Stimulated activated CD4-positive, alpha-beta T cell treated with anti-CD3 and anti-CD28 coated beads, Interleukin-1b, Interleukin-23, amount 100 ng/mL, for 24 hours (primary cell): ENCODE data around the gene SPOCK3.
"Not testable (repeated sequence)": the region's sequence is repeated elsewhere in the genome, so short reads cannot be mapped to it uniquely, and the experiment has no call there.

Experiments
- DNase-seq, 4 experiments: peaks; one replicate each; pipeline ENCODE4 v3.0.0-alpha.2; 2020; ENCODE audit warnings: low read depth in 4 of 4, low spot score in 1 of 4

SPOCK3 gene

DNA sequence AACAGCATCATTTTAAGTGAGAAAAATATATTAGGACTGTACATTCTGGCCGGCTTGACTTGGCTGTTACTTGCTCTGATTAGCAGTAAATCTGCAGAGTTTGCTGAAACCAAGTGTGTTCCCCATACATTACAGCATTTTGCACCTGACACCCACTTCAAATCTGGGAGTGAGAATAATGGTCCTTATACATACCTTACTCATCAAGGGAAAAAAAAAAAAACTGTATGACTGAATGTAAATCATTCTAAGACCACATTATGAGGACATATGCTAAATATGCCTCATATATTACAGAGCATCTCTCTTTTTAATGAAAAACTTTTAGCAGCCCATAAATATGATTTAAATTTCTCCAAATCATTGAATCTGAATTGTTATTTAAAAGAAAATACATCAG, 406.7 kb downstream of the SPOCK3 start:
- no peak for DNase-seq

- no peak for DNase-seq
Measured at GRCh38 chr4:166827167-166827566, 407.1 kb downstream of the SPOCK3 start.

DNA sequence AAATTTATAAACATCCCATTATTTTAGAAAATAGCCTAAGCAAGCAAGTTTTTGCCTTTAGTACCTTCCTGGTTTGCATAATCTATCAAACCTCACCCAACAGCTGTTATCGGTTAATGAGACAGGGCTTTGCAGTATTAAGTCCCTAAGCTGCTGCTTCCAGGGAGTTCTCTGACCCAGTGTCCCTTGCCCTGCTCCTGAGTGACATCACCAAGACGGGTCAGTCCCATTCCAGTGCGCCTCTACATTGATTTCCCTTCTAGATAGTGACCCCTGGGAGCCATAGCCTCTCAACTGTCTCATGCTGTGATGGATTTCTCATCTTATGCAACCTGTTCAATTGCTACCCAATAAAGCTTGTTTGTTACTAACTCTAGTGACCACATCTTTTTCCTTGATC, 410.4 kb downstream of the SPOCK3 start:
- DNase-seq = no peak

DNA sequence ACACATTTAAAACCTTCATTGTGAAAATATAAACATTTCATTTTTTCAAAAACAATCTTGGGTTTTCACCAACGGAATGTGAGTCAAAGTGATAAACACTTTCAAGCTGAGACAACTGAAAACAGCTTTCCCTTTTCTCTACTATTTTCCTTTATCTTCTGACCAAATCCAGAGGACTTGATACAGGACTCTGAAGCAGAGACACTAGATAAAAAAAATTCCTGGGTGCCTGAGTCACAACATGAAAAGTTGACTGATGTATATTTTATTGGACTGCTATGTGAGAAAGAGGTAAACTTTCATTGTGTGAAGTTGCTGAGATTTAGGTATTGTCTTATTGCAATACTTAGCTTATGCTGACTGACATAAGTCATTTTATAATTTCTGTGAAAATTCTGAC, 411.2 kb downstream of the SPOCK3 start:
- no peak for DNase-seq

- DNase-seq = no peak
Measured at GRCh38 chr4:166822386-166822785, 411.9 kb downstream of the SPOCK3 start.

- no peak for DNase-seq
Measured at GRCh38 chr4:166816890-166817289, 417.4 kb downstream of the SPOCK3 start.

- DNase-seq = no peak
Measured at GRCh38 chr4:166808380-166808779, 425.9 kb downstream of the SPOCK3 start.

GRCh38 chr4:166802346-166802745, 431.9 kb downstream of the SPOCK3 start:
- DNase-seq = no peak

- DNase-seq = no peak
Measured at GRCh38 chr4:166798126-166798525, 436.2 kb downstream of the SPOCK3 start.

DNA sequence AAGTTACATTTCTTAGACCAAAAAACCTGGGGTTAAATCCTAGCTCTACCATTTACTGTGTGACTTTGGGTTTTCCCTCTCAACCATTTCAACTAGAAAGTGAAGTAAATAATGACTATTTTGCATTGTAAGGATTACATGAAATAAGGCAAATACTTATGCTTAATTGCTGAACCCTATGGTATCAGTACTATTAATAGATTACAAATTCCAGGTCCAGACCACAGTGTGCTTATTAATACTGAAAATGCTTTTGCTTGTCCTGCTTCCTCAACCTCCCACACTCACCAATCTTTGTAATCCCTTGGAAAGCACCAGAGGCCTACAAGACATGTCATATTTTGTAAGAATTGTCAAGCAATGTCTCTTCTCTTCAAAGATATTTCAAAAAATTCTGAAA, 456.5 kb downstream of the SPOCK3 start:
- DNase-seq = no peak

DNA sequence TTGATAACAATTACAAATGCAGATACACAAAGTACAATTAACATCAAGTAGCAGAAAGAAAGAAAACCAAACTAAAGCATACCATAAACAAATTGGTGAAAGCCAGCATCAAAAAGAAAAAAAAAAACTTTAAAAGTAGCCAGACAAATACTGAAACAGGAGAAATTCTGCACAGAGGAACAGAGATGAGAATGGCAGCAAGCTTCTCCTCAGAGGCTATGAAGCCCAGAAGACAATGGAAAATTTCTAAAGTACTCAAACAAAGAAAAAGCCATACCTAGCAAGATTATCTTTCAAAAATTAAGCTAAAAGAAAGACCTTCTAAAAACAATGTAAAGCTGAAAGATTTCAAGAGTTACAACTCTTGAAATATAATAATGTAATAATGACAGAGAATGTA, 471.3 kb downstream of the SPOCK3 start:
- no peak for DNase-seq

GRCh38 chr4:166741742-166742141, 492.6 kb downstream of the SPOCK3 start:
- no peak for DNase-seq

DNA sequence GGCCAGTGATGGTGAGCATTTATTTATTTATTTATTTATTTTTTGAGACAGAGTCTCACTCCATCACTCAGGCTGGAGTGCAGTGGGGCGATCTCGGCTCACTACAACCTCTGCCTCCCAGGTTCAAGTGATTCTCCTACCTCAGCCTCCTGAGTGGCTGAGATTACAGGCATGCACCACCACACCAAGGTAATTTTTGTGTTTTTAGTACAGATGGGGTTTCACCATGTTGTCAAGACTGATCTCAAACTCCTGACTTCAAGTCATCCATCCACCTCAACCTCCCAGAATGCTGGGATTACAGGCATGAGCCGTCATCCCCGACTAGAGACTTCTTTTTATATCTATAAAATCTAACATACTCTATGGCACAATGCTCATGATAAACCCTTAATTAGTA, 495.1 kb downstream of the SPOCK3 start:
- DNase-seq = not testable (repeated sequence)

DNA sequence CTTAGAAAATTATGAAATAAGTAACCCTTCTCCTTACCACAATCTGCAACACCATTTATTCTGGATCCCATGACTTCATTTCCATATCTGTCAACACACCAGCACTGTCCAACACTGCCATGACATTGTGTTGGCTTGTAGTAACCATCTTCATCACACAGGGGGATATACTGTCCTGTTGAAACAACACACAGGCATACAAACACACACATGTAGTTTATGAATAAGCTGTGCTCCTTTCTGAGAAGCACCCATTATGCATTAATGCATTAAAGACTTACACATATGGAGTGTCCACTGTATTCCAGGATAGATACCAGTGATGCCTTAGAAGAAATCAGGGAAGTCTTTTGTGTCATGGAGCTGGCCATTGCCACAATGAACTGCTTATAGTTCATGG, 496.9 kb downstream of the SPOCK3 start:
- DNase-seq = no peak

DNA sequence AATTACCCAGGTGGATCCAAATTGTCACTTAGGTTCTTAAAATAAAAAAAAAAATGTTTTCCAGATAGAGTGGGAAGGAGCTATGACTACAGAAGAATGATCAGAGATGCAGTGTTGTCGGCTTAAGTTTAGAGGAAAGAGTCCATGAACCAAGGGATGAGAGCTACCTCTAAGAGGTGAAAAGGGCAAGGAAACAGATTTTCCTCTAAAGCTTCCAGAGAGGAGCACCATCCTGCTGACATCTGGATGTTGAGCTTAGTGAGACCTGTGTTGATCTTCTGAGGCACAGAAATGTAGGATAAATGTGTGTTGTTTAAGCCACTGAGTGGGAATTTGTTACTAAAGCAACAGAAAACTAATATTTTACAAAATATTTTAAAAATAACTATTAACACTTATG, 498.7 kb downstream of the SPOCK3 start:
- no peak for DNase-seq

GRCh38 chr4:166734797-166735196, 499.5 kb downstream of the SPOCK3 start:
- no peak for DNase-seq

- DNase-seq = no peak
Measured at GRCh38 chr4:166733686-166734085, 500.6 kb downstream of the SPOCK3 start.

GRCh38 chr4:166726832-166727231, 507.5 kb downstream of the SPOCK3 start:
- DNase-seq = no peak

DNA sequence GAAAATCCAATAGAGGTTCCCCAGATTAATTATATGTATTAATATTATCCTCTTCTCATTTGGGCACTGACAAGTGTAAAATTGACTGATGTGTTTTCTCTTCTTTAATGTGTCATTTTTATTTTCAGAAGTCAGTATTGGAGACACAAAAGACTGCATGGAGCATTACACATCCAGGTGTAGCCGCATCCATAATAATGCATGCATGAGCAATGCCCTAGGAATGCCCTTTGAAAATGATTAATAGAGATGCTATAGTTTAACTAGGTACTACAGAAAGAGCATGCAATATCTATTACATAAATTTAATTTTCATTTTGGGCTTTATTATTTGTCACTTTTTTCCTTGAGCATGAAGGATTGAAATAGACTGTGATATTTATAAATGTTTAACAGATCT, 509.9 kb downstream of the SPOCK3 start:
- no peak for DNase-seq

- DNase-seq = no peak
Measured at GRCh38 chr4:166723532-166724140, 510.7 kb downstream of the SPOCK3 start.

DNA sequence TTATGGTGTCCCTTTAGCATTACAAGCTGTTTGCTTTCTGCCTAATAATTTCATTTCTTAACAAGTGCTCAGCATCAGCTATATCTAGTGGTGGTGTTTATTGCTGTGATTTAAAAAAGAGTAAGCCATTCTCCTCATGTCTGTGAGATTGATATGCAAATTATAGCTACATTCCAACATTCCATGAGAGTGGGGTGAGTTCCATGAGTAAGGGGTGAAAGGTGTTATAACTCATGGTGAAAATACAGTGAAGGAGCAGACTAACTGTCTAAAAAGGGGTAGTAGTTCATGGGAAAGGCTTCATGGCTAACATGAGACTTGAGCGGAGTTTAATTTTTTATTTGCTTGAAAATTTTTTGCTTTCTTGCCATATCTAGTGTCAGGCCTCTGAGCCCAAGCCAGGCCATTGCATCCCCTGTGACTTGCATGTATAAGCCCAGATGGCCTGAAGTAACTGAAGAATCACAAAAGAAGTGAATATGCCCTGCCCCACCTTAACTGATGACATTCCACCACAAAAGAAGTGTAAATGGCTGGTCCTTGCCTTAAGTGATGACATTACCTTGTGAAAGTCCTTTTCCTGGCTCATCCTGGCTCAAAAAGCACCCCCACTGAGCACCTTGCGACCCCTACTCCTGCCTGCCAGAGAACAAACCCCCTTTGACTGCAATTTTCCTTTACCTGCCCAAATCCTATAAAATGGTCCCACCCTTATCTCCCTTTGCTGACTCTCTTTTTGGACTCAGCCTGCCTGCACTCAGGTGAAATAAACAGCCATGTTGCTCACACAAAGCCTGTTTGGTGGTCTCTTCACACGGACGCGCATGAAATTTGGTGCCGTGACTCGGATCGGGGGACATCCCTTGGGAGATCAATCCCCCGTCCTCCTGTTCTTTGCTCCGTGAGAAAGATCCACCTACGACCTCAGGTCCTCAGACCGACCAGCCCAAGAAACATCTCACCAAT, 518.3 kb downstream of the SPOCK3 start:
- not testable (repeated sequence) for DNase-seq

DNA sequence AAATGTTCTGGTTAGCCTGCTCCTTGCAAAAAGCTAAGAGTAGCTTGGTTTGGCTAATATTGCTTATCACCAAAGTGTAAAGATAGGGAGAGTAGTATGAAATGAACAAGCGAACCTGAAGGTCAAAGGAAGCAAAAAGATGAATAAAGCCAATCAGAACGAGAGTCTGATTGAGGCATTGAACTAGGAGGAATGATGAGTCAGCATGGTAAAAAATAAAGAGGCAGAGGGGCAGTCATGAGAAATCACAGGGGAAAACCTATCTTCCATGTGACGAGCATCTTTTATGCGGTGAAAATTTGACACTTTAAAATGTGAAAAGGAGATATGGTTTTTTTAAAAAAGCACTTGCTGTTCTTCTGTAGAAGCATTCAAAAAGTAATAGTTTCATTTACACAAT, 533.7 kb downstream of the SPOCK3 start:
- DNase-seq = no peak

DNA sequence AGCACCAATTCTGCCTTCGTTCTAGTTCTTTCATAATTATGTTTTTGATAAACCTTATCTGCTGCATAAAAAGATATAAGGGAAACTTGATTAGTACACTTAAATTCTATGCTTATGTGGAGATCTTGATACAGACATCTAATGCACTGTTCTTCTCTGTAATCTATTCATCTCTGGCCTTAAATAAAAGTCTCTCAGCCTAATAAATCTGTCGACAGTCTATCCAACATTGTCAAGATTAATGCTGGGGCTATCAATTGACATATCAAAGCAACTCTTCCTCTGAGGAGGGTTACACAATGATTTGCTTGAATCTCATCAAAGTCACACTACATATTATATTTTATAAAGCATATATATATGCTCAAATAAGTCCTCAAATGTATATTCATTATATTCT, 545.5 kb downstream of the SPOCK3 start:
- no peak for DNase-seq
